ENCODE measurements around the gene POU2F3. TPM values are rescaled to one million over a fixed set of nuclear protein-coding genes. Genes with fewer than 3 reads are reported as not detected.

Gene POU2F3
- total and polyA plus RNA-seq, 2 of the 4 experiments (the other 2 are of a cell fraction), result under 0.01 to 0.09 TPM

DNA sequence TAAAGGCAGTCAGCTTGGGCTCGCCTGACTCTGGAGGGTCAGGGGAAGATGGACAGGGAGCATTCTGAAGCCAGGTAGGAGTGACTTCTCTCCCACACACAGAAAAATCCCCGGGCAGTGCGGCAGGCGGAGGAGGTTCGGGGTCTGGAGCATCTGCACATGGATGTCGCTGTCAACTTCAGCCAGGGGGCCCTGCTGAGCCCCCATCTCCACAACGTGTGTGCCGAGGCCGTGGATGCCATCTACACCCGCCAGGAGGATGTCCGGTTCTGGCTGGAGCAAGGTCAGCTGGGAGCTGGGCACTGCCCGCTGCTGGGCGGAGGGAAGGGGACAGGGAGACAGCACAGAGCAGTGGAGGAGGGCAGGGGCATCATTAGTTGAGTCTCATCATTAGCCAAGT, 13.2 kb upstream of the POU2F3 start:
- Histone ChIP-seq H3K56ac (ENCODE audit: extremely low read depth, insufficient read depth, low read length) (no peak overlapping the region), H3K4me2 (ENCODE audit: low read depth, low read length) (no peak overlapping the region), H3K23ac (ENCODE audit: low read depth, low read length) (no peak overlapping the region), H2BK20ac (ENCODE audit: low read depth, low read length) (no peak overlapping the region), H2BK15ac (ENCODE audit: low read depth, low read length) (no peak overlapping the region), H3K18ac (ENCODE audit: low read depth, low read length) (no peak overlapping the region), H3K9ac (ENCODE audit: low read depth, low read length) (no peak overlapping the region), H3K27ac (ENCODE audit: insufficient read depth, low read length) (no peak overlapping the region), H4K5ac (ENCODE audit: low read depth, low read length) (no peak overlapping the region), H3K36me3 (ENCODE audit: control insufficient read depth, insufficient read depth, low read length) (peaks cover 7% of the 10 kb centered on the region; the same call in 1 of the 2 replicates), H4K20me1 (ENCODE audit: insufficient read depth, low read length) (no peaks in the 10 kb centered on the region), H3K14ac (replicated peaks; ENCODE audit: low read depth, low read length) (no peak overlapping the region), H2AFZ (replicated peaks; ENCODE audit: low read length, poor library complexity) (no peak overlapping the region), H3K27me3 (ENCODE audit: control insufficient read depth, insufficient read depth, low read length) (no peaks in the 10 kb centered on the region), H4K8ac (ENCODE audit: low read depth in 2 of 2, low read length in 2 of 2) (no peak overlapping the region), H3K4me1 (ENCODE audit: control insufficient read depth, insufficient read depth, low read length) (no peaks in the 10 kb centered on the region), H3K9me3 (ENCODE audit: control insufficient read depth, insufficient read depth, low read length) (no peaks in the 10 kb centered on the region), H3K4me3 (ENCODE audit: insufficient read depth, low read depth, low read length) (no peak overlapping the region), H2BK5ac (ENCODE audit: low read depth, low read length, poor library complexity, severe bottlenecking) (no peak overlapping the region), H2AK9ac (replicated peaks; ENCODE audit: low read depth, low read length, poor library complexity) (no peak overlapping the region), H3K79me1 (ENCODE audit: low read depth in 1 of 2, low read length in 2 of 2) (no peaks in the 10 kb centered on the region), H2BK120ac (ENCODE audit: low read depth, low read length) (no peak overlapping the region), H2AK5ac (ENCODE audit: low read depth, low read length) (no peak overlapping the region), H4K91ac (ENCODE audit: insufficient read depth, low read depth, low read length) (no peak overlapping the region), H3K9me1 (ENCODE audit: insufficient read depth, low read length) (no peaks in the 10 kb centered on the region), H3K4ac (ENCODE audit: low read depth, low read length) (no peak overlapping the region)
- 53% methylated on average over 2 of the region's 13 CpGs; no CpG with 5 or more reads in 1 of the 2 experiments for WGBS, 2 experiments (ENCODE audit: extremely low coverage in 2 of 2, insufficient read length in 1 of 2)
- BruUV-seq (replicated peaks), result no TSS peak
- ATAC-seq (ENCODE audit: low read depth), result no peak
- in situ Hi-C loops (cut with MboI; ENCODE audit: low sequenced_read_pairs), result loop anchor here (5.0 kb wide), 1 partner anchor 54 kb away; no protein-coding TSS in a partner anchor
- POLR2A ChIA-PET (ENCODE audit: unreplicated experiment), result no interaction called here
- intact Hi-C loops (cut with micrococcal nuclease), result no loop called here
- CTCF ChIA-PET, result no interaction called here
- TF ChIP-seq CHD1 (IDR thresholded peaks at IDR 0.05; ENCODE audit: low read depth, low read length) (no peak), MAZ (IDR thresholded peaks at IDR 0.05; ENCODE audit: borderline replicate concordance, low read depth, low read length) (no peak), POLR2A (IDR thresholded peaks at IDR 0.05; ENCODE audit: low read depth, low read length) (no peak), RAD21 (IDR thresholded peaks at IDR 0.05; ENCODE audit: low read length) (no peak)
- dilution Hi-C loops (cut with HindIII; ENCODE audit: low sequenced_read_pairs, unreplicated experiment), result no loop called here
- no peak for DNase-seq
